Prostate gland (tissue), 2 donors: ENCODE measurements around the gene ABCB11.

Source experiments
- CTCF ChIP-seq, 4 experiments: fragments of 200-600 bp in 2 of 4; fragments of 450-650 bp in 2 of 4; sonication (generic) in 2 of 4; IDR thresholded peaks; 1 replicate in 3 of 4; 2 replicates in 1 of 4; pipeline ENCODE4 v1.5.1; 2016 to 2019; ENCODE audit warnings: antibody characterized with exemption in 4 of 4, mild to moderate bottlenecking in 2 of 4, moderate library complexity in 2 of 4
- POLR2A ChIP-seq: fragments of 450-650 bp; IDR thresholded peaks from one replicate; pipeline ENCODE4 v1.6.1; 2016; ENCODE audit warnings: antibody characterized with exemption, mild to moderate bottlenecking
- POLR2AphosphoS5 ChIP-seq: sonication (generic); formaldehyde crosslinking; IDR thresholded peaks from one replicate; pipeline ENCODE4 v1.6.1; 2017; ENCODE audit warnings: antibody characterized with exemption

- TF ChIP-seq POLR2A, result no peak
- TF ChIP-seq CTCF (IDR thresholded peaks at IDR 0.05), result no peak
- peak; percentile 66 for TF ChIP-seq POLR2AphosphoS5
Observed at GRCh38 chr2:168998609-168999211, 32.4 kb downstream of the ABCB11 start.
